Hepatocyte (in vitro differentiated cells): ENCODE measurements around the gene SLC45A2. TPM values are rescaled to one million over a fixed set of nuclear protein-coding genes. Genes with fewer than 3 reads are reported as not detected.

Experiments used
- DNase-seq: peaks from one replicate; pipeline ENCODE4 v3.0.0-alpha.2; 2016; ENCODE audit warnings: low spot score
- H2AFZ ChIP-seq: fragments of 200-600 bp; sonication (generic); 2 replicates; pipeline ENCODE4 v1.6.0; 2016; ENCODE audit warnings: antibody characterized with exemption, mild to moderate bottlenecking
- H3K27ac ChIP-seq: fragments of 200-600 bp; sonication (generic); 2 replicates; pipeline ENCODE4 v1.5.1; 2016; ENCODE audit warnings: mild to moderate bottlenecking
- H3K27me3 ChIP-seq: fragments of 200-600 bp; sonication (generic); 2 replicates; pipeline ENCODE4 v1.6.1; 2016
- H3K36me3 ChIP-seq: fragments of 200-600 bp; sonication (generic); replicated peaks from 2 replicates; pipeline ENCODE4 v1.5.1; 2016; ENCODE audit warnings: low read depth; ENCODE audit not compliant: insufficient read depth
- H3K4me1 ChIP-seq: fragments of 200-600 bp; sonication (generic); 2 replicates; pipeline ENCODE4 v1.5.1; 2016; ENCODE audit warnings: mild to moderate bottlenecking, moderate library complexity; ENCODE audit not compliant: insufficient read depth
- H3K4me2 ChIP-seq: fragments of 200-600 bp; sonication (generic); 2 replicates; pipeline ENCODE4 v1.6.0; 2016
- H3K4me3 ChIP-seq: fragments of 200-600 bp; sonication (generic); 2 replicates; pipeline ENCODE4 v1.5.1; 2016; ENCODE audit warnings: mild to moderate bottlenecking
- H3K79me2 ChIP-seq: fragments of 200-600 bp; sonication (generic); 2 replicates; pipeline ENCODE4 v1.6.0; 2017; ENCODE audit warnings: mild to moderate bottlenecking
- H3K9me2 ChIP-seq: fragments of 200-600 bp; sonication (generic); replicated peaks from 2 replicates; pipeline ENCODE4 v1.6.0; 2017; ENCODE audit warnings: mild to moderate bottlenecking; ENCODE audit not compliant: insufficient read depth
- H3K9me3 ChIP-seq: fragments of 200-600 bp; sonication (generic); 2 replicates; pipeline ENCODE4 v1.5.1; 2016; ENCODE audit warnings: low read depth, mild to moderate bottlenecking
- H4K20me1 ChIP-seq: fragments of 200-600 bp; sonication (generic); 2 replicates; pipeline ENCODE4 v1.6.0; 2016; ENCODE audit warnings: mild to moderate bottlenecking; ENCODE audit not compliant: insufficient read depth, poor library complexity, severe bottlenecking
- EZH2 ChIP-seq: fragments of 200-600 bp; sonication (generic); IDR thresholded peaks from 2 replicates; pipeline ENCODE4 v1.6.1; 2016; ENCODE audit warnings: antibody characterized with exemption, mild to moderate bottlenecking, borderline replicate concordance
- EZH2phosphoT487 ChIP-seq: fragments of 200-600 bp; sonication (generic); IDR thresholded peaks from one replicate; pipeline ENCODE4 v1.6.1; 2018; ENCODE audit warnings: antibody characterized with exemption, mild to moderate bottlenecking, low read depth, moderate library complexity; ENCODE audit not compliant: unreplicated experiment, severe bottlenecking
- WGBS: methylation state at CpG from one replicate; pipeline ENCODE4 v1.1.6; 2016; ENCODE audit warnings: low lambda C conversion rate; ENCODE audit errors: missing lambda C conversion rate; 5-methylcytosine and 5-hydroxymethylcytosine counted together
- polyA plus RNA-seq: library from polyadenylated mRNA; unstranded; fragments of >200 nt; fragmentation: Nextera tagmentation; extraction: Ambion mirVana; gene quantifications from 2 replicates; pipeline ENCODE4 v1.2.1, GENCODE V29; 2016
- total RNA-seq: library from RNA; depleted of rRNA; stranded (reverse); fragments of >200 nt; gene quantifications from 2 replicates; pipeline ENCODE4 v1.2.3, GENCODE V29; 2014
- TF ChIP-seq, protein P1 (sequence below): fragments of 200-600 bp; sonication (generic); IDR thresholded peaks from 2 replicates; pipeline ENCODE4 v1.5.1; 2016; ENCODE audit warnings: antibody characterized with exemption, mild to moderate bottlenecking; ENCODE audit not compliant: poor library complexity

SLC45A2 gene
- total and polyA plus RNA-seq, 2 experiments from 2014 or later = 1.4 to 1.8 TPM

- peaks cover 6% of the 10 kb centered on the region for H3K79me2 ChIP-seq
- no peaks in the 10 kb centered on the region for H4K20me1 ChIP-seq
- peaks cover 4% of the 10 kb centered on the region for H3K4me1 ChIP-seq
- no peaks in the 10 kb centered on the region for H3K9me3 ChIP-seq
- no peak overlapping the region for H3K27ac ChIP-seq
- H3K9me2 ChIP-seq = no peaks in the 10 kb centered on the region
- no peak overlapping the region for H3K4me3 ChIP-seq
- TF ChIP-seq, protein P1, sequence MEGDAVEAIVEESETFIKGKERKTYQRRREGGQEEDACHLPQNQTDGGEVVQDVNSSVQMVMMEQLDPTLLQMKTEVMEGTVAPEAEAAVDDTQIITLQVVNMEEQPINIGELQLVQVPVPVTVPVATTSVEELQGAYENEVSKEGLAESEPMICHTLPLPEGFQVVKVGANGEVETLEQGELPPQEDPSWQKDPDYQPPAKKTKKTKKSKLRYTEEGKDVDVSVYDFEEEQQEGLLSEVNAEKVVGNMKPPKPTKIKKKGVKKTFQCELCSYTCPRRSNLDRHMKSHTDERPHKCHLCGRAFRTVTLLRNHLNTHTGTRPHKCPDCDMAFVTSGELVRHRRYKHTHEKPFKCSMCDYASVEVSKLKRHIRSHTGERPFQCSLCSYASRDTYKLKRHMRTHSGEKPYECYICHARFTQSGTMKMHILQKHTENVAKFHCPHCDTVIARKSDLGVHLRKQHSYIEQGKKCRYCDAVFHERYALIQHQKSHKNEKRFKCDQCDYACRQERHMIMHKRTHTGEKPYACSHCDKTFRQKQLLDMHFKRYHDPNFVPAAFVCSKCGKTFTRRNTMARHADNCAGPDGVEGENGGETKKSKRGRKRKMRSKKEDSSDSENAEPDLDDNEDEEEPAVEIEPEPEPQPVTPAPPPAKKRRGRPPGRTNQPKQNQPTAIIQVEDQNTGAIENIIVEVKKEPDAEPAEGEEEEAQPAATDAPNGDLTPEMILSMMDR = peak; percentile 69
- TF ChIP-seq EZH2phosphoT487 = no peak
- WGBS = 59% methylated on average over 6 of the region's 6 CpGs
- H3K36me3 ChIP-seq = no peaks in the 10 kb centered on the region
- DNase-seq = peak; percentile 75
- no peak overlapping the region for H2AFZ ChIP-seq
- no peak overlapping the region for H3K4me2 ChIP-seq
- no peaks in the 10 kb centered on the region for H3K27me3 ChIP-seq
Observed at GRCh38 chr5:33997331-33997983, 13.0 kb upstream of the SLC45A2 start.

DNA sequence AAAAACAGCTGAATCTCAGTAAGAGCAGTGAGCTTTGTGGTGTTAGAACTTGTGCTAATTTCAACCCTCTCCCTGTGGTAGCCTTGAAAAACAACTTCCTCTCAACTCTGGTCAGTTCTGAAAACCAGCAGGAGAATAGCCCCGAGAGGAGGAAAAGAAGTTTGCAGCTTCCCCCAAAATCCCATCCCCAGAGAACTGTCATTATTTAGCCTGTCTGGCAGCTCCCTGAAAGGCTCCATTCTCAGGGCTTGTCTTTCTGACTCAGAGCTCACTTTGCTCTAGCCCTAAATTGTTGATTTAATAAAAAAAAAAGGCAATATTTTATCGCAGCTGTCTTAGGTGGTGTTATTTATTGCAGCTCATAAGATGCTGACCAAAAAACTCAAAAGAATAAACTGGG, 11.4 kb upstream of the SLC45A2 start:
- Histone ChIP-seq H3K27ac (no peak overlapping the region), H3K36me3 (no peaks in the 10 kb centered on the region), H3K4me2 (no peak overlapping the region), H2AFZ (no peak overlapping the region), H3K9me3 (no peaks in the 10 kb centered on the region), H3K4me3 (no peak overlapping the region), H3K27me3 (no peaks in the 10 kb centered on the region), H4K20me1 (no peaks in the 10 kb centered on the region), H3K9me2 (no peaks in the 10 kb centered on the region), H3K79me2 (peaks cover 11% of the 10 kb centered on the region), H3K4me1 (peaks cover 4% of the 10 kb centered on the region)
- no peak for TF ChIP-seq EZH2
- no peak for TF ChIP-seq EZH2phosphoT487
- TF ChIP-seq, protein P1 = no peak
- 68% methylated on average over 2 of the region's 2 CpGs for WGBS
- DNase-seq = no peak

DNA sequence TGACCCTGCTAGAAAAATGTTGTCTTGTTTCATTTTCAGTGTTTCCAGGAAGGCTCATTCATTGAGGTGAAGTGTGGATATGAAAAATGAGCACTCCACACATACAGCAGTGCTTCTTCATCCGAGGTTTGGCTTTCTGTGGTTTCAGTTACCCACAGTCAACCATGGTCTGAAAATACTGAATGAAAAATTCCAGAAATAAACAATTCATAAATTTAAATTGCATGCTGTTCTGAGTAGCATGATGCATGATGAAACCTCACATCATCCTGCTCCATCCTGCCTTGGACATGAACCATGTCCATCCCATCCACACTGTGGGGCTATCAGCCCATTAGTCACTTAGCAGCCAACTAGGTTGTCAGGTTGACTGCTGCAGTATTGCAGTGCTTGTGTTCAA, 10.4 kb upstream of the SLC45A2 start:
- no peak overlapping the region for H3K27ac ChIP-seq
- TF ChIP-seq EZH2phosphoT487 = no peak
- TF ChIP-seq, protein P1 = peak; percentile 21

More for the DNA sequence above, 10.4 kb upstream of the SLC45A2 start:
- H3K9me3 ChIP-seq = no peaks in the 10 kb centered on the region
- H3K9me2 ChIP-seq = no peaks in the 10 kb centered on the region
- H3K4me1 ChIP-seq = no peaks in the 10 kb centered on the region
- no peaks in the 10 kb centered on the region for H4K20me1 ChIP-seq
- peaks cover 9% of the 10 kb centered on the region for H3K79me2 ChIP-seq
- no peak for DNase-seq
- H3K27me3 ChIP-seq = no peaks in the 10 kb centered on the region
- H3K4me3 ChIP-seq = no peak overlapping the region
- H3K4me2 ChIP-seq = no peak overlapping the region
- no peak overlapping the region for H2AFZ ChIP-seq
- 88% methylated on average over 1 of the region's 1 CpG for WGBS
- no peaks in the 10 kb centered on the region for H3K36me3 ChIP-seq
